SU-DHL-6 (cell line): ENCODE data around the gene PLXNB2.
A peak's percentile ranks its signal among the peaks of the same experiment; 100 is the strongest.

Source experiments
- H2AFZ ChIP-seq: fragments of 200-600 bp; sonication (generic); 2 replicates; pipeline ENCODE4 v1.6.1; 2014; ENCODE audit warnings: low read depth, mild to moderate bottlenecking, moderate library complexity, mixed read lengths, antibody characterized with exemption, low read length; ENCODE audit not compliant: severe bottlenecking
- H3F3A ChIP-seq: fragments of 200-600 bp; shearing (Covaris generic); 2 replicates; pipeline ENCODE4 v1.6.0; 2016; ENCODE audit warnings: antibody characterized with exemption, mild to moderate bottlenecking; ENCODE audit not compliant: insufficient read depth
- H3K27ac ChIP-seq: fragments of 200-600 bp; sonication (generic); 2 replicates; pipeline ENCODE4 v1.5.1; 2016; ENCODE audit warnings: low read depth, mild to moderate bottlenecking, low read length, moderate library complexity, mixed read lengths
- H3K27me3 ChIP-seq: fragments of 200-600 bp; sonication (generic), shearing (Covaris generic); 2 replicates; pipeline ENCODE4 v1.6.0; 2014; ENCODE audit warnings: mild to moderate bottlenecking, low read length
- H3K36me3 ChIP-seq: fragments of 200-600 bp; sonication (generic); 2 replicates; pipeline ENCODE4 v1.6.1; 2014; ENCODE audit warnings: mild to moderate bottlenecking, low read length, mixed read lengths
- H3K4me2 ChIP-seq: fragments of 300-600, 200-600 bp; shearing (Covaris generic), sonication (generic); 2 replicates; pipeline ENCODE4 v1.6.0; 2014; ENCODE audit warnings: low read length, low read depth, mild to moderate bottlenecking; ENCODE audit not compliant: poor library complexity, severe bottlenecking
- H3K4me3 ChIP-seq: fragments of 200-600 bp; sonication (generic); 2 replicates; pipeline ENCODE4 v1.5.1; 2014; ENCODE audit warnings: antibody characterized with exemption, low read length, mild to moderate bottlenecking, mixed read lengths; ENCODE audit not compliant: insufficient read depth, poor library complexity, severe bottlenecking
- H3K79me2 ChIP-seq: fragments of 200-600 bp; sonication (generic); 2 replicates; pipeline ENCODE4 v1.6.1; 2014; ENCODE audit warnings: mild to moderate bottlenecking, low read length, moderate library complexity; ENCODE audit not compliant: insufficient read depth
- H3K9ac ChIP-seq: fragments of 200-600 bp; sonication (generic); 2 replicates; pipeline ENCODE4 v1.7.0; 2014; ENCODE audit warnings: mild to moderate bottlenecking, low read length
- H3K9me2 ChIP-seq: fragments of 200-600 bp; sonication (generic); replicated peaks from 2 replicates; pipeline ENCODE4 v1.6.1; 2014; ENCODE audit warnings: low read length; ENCODE audit not compliant: insufficient read depth
- H3K9me3 ChIP-seq: fragments of 200-600 bp; sonication (generic); 2 replicates; pipeline ENCODE4 v1.6.1; 2014; ENCODE audit warnings: low read length, mixed read lengths; ENCODE audit not compliant: insufficient read depth
- H4K20me1 ChIP-seq: fragments of 200-600 bp; sonication (generic); 2 replicates; pipeline ENCODE4 v1.6.1; 2014; ENCODE audit warnings: low read depth, mild to moderate bottlenecking, antibody characterized with exemption, low read length, moderate library complexity, mixed read lengths
- EZH2phosphoT487 ChIP-seq: fragments of 200-600 bp; sonication (generic), shearing (Covaris generic); conservative IDR thresholded peaks from 2 replicates; pipeline ENCODE4 v1.6.1; 2018; ENCODE audit warnings: mild to moderate bottlenecking, antibody characterized with exemption, low read length, moderate library complexity, mixed read lengths
- TF ChIP-seq, protein P1 (sequence below): fragments of 200-600 bp; sonication (generic); IDR thresholded peaks from one replicate; pipeline ENCODE4 v1.5.1; 2017; ENCODE audit warnings: antibody characterized with exemption, mild to moderate bottlenecking, low read length, moderate library complexity; ENCODE audit not compliant: insufficient read depth, poor library complexity, severe bottlenecking

Gene PLXNB2

DNA sequence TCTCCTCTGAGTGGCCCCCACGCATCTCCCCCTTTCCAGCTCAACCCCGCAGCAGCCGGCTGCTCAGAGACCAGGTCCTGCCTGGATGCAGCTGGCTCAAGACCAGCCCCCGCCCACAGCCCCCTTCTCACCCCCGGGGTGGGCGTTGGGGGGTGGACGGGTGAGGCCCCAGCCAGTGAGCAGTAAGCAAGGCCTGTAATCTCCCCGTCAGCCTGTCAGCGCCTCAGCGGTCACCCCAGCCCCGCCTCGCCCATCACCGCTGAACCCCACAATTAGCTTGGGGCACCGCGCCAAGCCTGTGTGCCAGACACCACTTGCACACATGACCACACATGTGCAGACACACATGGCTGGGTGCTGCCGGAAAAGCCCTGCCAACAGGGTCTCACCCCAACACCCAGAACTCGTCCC lies 5.9 kb downstream of the PLXNB2 start:
- Histone ChIP-seq H3K4me2 (peak overlapping the region; percentile 54), H3K9me3 (no peaks in the 10 kb centered on the region)

DNA sequence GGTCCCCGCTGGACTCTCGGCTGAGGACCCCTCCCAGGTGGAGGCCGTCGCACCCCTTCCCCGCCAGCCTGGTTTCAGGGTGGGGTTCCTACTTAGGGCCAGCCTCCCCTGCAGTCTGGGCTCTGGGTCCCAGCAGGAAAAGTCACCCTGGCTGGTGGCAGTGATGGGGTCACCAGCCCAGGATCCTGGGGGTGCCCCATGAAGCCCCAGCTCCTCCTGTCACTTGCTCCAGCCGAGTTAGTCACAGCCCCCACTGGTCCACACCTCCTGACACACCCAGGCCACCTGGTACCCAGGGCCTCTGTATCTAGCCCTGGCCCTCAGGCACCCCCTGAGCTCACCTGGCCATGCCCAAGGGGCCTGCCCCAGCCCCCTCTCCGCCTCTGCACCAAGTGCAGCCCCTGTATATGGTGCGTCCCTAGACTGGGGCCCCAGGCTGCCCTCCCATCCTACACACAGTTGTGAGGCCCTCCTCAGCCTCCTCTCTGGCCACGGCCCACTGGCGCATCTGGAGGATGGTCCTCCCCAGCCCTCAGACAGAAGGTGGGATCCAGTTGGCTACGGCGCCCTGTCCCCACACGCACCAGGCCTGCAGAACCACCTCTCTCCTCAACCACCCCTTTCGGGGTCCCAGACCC lies 6.7 kb downstream of the PLXNB2 start:
- Histone ChIP-seq H3K4me3 (peak overlapping the region; percentile 39), H3K9ac (peak overlapping the region; percentile 65), H3K9me3 (no peaks in the 10 kb centered on the region), H3K9me2 (no peaks in the 10 kb centered on the region), H4K20me1 (no peaks in the 10 kb centered on the region), H3K27me3 (no peaks in the 10 kb centered on the region), H3K27ac (peak overlapping the region; percentile 97), H2AFZ (no peak overlapping the region), H3F3A (peaks cover 34% of the 10 kb centered on the region), H3K79me2 (no peaks in the 10 kb centered on the region; the same call in 1 of the 2 replicates), H3K36me3 (no peaks in the 10 kb centered on the region), H3K4me2 (peak overlapping the region; percentile 54)
- TF ChIP-seq, protein P1, sequence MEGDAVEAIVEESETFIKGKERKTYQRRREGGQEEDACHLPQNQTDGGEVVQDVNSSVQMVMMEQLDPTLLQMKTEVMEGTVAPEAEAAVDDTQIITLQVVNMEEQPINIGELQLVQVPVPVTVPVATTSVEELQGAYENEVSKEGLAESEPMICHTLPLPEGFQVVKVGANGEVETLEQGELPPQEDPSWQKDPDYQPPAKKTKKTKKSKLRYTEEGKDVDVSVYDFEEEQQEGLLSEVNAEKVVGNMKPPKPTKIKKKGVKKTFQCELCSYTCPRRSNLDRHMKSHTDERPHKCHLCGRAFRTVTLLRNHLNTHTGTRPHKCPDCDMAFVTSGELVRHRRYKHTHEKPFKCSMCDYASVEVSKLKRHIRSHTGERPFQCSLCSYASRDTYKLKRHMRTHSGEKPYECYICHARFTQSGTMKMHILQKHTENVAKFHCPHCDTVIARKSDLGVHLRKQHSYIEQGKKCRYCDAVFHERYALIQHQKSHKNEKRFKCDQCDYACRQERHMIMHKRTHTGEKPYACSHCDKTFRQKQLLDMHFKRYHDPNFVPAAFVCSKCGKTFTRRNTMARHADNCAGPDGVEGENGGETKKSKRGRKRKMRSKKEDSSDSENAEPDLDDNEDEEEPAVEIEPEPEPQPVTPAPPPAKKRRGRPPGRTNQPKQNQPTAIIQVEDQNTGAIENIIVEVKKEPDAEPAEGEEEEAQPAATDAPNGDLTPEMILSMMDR = no peak
- no peak for TF ChIP-seq EZH2phosphoT487

More for the DNA sequence above, 5.9 kb downstream of the PLXNB2 start:
- TF ChIP-seq, protein P1 = no peak
- no peak for TF ChIP-seq EZH2phosphoT487
- H3K9me2 ChIP-seq = no peaks in the 10 kb centered on the region
- H4K20me1 ChIP-seq = no peaks in the 10 kb centered on the region
- H2AFZ ChIP-seq = no peak overlapping the region
- no peaks in the 10 kb centered on the region; the same call in 1 of the 2 replicates for H3K79me2 ChIP-seq
- no peaks in the 10 kb centered on the region for H3K27me3 ChIP-seq
- no peaks in the 10 kb centered on the region for H3K36me3 ChIP-seq
- peaks cover 40% of the 10 kb centered on the region for H3F3A ChIP-seq
- H3K9ac ChIP-seq = peak overlapping the region; percentile 65
- peak overlapping the region; percentile 97 for H3K27ac ChIP-seq
- H3K4me3 ChIP-seq = no peak overlapping the region

DNA sequence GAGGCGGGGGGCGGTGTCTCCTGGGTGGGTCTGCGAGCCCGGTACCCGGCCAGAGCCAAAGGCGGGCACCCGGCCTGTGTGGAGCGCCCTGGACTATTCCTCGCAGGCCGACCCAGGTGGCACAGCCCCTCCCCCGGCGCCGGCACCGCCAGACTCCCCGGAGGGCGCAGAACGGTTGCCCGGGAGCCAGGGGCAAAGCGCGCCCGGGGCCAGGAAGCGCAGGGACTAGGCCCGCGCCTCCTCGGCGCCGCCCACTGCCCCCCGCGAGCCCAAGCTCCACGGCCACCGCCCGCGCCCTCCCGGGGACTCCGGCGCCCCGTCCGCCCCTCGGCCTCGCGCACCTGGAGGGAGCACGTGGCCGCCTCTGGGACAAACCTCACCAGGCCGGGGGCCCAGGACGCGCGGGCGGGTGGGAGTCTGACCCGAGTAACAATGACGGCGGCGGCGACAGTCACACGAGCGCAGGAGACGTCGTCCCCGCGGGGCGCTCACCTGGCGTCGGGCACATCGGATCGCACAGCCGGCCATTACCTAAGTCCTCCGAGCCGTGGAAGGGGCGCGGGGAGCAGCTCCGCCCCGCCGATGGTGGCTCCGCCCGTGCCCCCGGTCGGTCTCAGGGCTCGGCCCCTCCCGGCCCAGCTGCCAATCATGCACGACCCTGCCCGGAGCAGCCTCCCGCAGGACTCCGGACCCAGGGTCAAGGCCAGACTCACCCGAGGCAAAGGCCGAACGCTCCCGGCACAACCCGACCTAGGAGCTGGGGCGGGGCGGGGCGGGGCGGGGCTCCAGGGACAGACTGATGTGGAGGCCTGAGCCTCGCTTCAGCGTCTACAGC lies 7.4 kb downstream of the PLXNB2 start:
- TF ChIP-seq, protein P1 = no peak
- no peak for TF ChIP-seq EZH2phosphoT487
- H3K27ac ChIP-seq = peak overlapping the region; percentile 97
- no peaks in the 10 kb centered on the region for H4K20me1 ChIP-seq
- peak overlapping the region; percentile 39 for H3K4me3 ChIP-seq
- H3K36me3 ChIP-seq = no peaks in the 10 kb centered on the region
- H3K27me3 ChIP-seq = no peaks in the 10 kb centered on the region
- H3K9me3 ChIP-seq = no peaks in the 10 kb centered on the region
- H3K79me2 ChIP-seq = no peaks in the 10 kb centered on the region; the same call in 1 of the 2 replicates
- no peak overlapping the region for H2AFZ ChIP-seq
- H3F3A ChIP-seq = peaks cover 31% of the 10 kb centered on the region
- H3K9ac ChIP-seq = peak overlapping the region; percentile 65
- peak overlapping the region; percentile 54 for H3K4me2 ChIP-seq
- no peaks in the 10 kb centered on the region for H3K9me2 ChIP-seq
